Glutamatergic neuron (in vitro differentiated cells): ENCODE results near the gene CSDE1. TPM values are rescaled to one million over a fixed set of nuclear protein-coding genes. Genes with fewer than 3 reads are reported as not detected.

ENCODE experiments used
- DNase-seq: peaks from one replicate; pipeline ENCODE4 v3.0.0; 2022
- H3K27ac Mint-ChIP-seq: one replicate; pipeline ENCODE4 v1.8.0; 2020; ENCODE audit warnings: mild to moderate bottlenecking, mixed read lengths, inconsistent platforms; ENCODE audit not compliant: unreplicated experiment
- H3K27me3 Mint-ChIP-seq: one replicate; pipeline ENCODE4 v1.8.0; 2020; ENCODE audit warnings: mild to moderate bottlenecking, moderate library complexity, mixed read lengths, inconsistent platforms; ENCODE audit not compliant: unreplicated experiment
- H3K36me3 Mint-ChIP-seq: one replicate; pipeline ENCODE4 v1.8.0; 2020; ENCODE audit warnings: mild to moderate bottlenecking, mixed read lengths, inconsistent platforms; ENCODE audit not compliant: unreplicated experiment
- H3K4me1 Mint-ChIP-seq: one replicate; pipeline ENCODE4 v1.8.0; 2020; ENCODE audit warnings: mild to moderate bottlenecking, low read depth, mixed read lengths, inconsistent platforms; ENCODE audit not compliant: unreplicated experiment
- H3K4me3 Mint-ChIP-seq: one replicate; pipeline ENCODE4 v1.8.0; 2020; ENCODE audit warnings: mild to moderate bottlenecking, mixed read lengths, inconsistent platforms; ENCODE audit not compliant: unreplicated experiment
- H3K9me3 Mint-ChIP-seq: one replicate; pipeline ENCODE4 v1.8.0; 2020; ENCODE audit warnings: mild to moderate bottlenecking, moderate library complexity, mixed read lengths, inconsistent platforms; ENCODE audit not compliant: unreplicated experiment
- CTCF ChIP-seq: fragments of 200-600 bp; sonication (generic); IDR thresholded peaks from one replicate; pipeline ENCODE4 v1.5.0; 2021; ENCODE audit not compliant: partially characterized antibody, unreplicated experiment
- total RNA-seq: library from RNA; stranded (reverse); fragmentation: NEBNext Ultra II Directional; extraction: Animal tissue kit (Norgen Biotek cat#: 25700); gene quantifications from one replicate; pipeline ENCODE4 v1.2.1, GENCODE V29; 2021; ENCODE audit not compliant: unreplicated experiment

CSDE1 gene
- total RNA-seq, 1 donor from 2014 or later, result 763 TPM

- Mint-ChIP-seq H3K4me1 (no peaks in the 10 kb centered on the region), H3K4me3 (no peak overlapping the region), H3K36me3 (no peaks in the 10 kb centered on the region), H3K27ac (no peak overlapping the region), H3K27me3 (peaks cover 2% of the 10 kb centered on the region), H3K9me3 (peaks cover 2% of the 10 kb centered on the region)
- TF ChIP-seq CTCF, result no peak
- no peak for DNase-seq
Observed at GRCh38 chr1:114688526-114688925, 69.3 kb downstream of the CSDE1 start.

- Mint-ChIP-seq H3K4me3 (no peak overlapping the region), H3K27me3 (no peaks in the 10 kb centered on the region), H3K9me3 (no peaks in the 10 kb centered on the region), H3K36me3 (no peaks in the 10 kb centered on the region), H3K27ac (no peak overlapping the region), H3K4me1 (no peaks in the 10 kb centered on the region)
- no peak for DNase-seq
- TF ChIP-seq CTCF, result no peak
Observed at GRCh38 chr1:114685851-114686250, 71.9 kb downstream of the CSDE1 start.

- Mint-ChIP-seq H3K27me3 (peaks cover 3% of the 10 kb centered on the region), H3K9me3 (no peaks in the 10 kb centered on the region), H3K4me1 (no peaks in the 10 kb centered on the region), H3K4me3 (no peak overlapping the region), H3K36me3 (no peaks in the 10 kb centered on the region), H3K27ac (no peak overlapping the region)
- TF ChIP-seq CTCF, result no peak
- no peak for DNase-seq
Observed at GRCh38 chr1:114677691-114678090, 80.1 kb downstream of the CSDE1 start.

- no peak for DNase-seq
- Mint-ChIP-seq H3K27ac (no peak overlapping the region), H3K36me3 (no peaks in the 10 kb centered on the region), H3K4me1 (no peaks in the 10 kb centered on the region), H3K27me3 (peaks cover 3% of the 10 kb centered on the region), H3K4me3 (no peak overlapping the region), H3K9me3 (no peaks in the 10 kb centered on the region)
- TF ChIP-seq CTCF, result no peak
Observed at GRCh38 chr1:114676115-114676514, 81.7 kb downstream of the CSDE1 start.

- peaks cover 2% of the 10 kb centered on the region for H3K9me3 Mint-ChIP-seq
Observed at GRCh38 chr1:114671939-114672275, 85.9 kb downstream of the CSDE1 start.

More at GRCh38 chr1:114671939-114672275, 85.9 kb downstream of the CSDE1 start:
- H3K4me3 Mint-ChIP-seq, result no peak overlapping the region
- peaks cover 2% of the 10 kb centered on the region for H3K27me3 Mint-ChIP-seq
- no peak overlapping the region for H3K27ac Mint-ChIP-seq
- H3K4me1 Mint-ChIP-seq, result no peaks in the 10 kb centered on the region
- no peaks in the 10 kb centered on the region for H3K36me3 Mint-ChIP-seq
- no peak for TF ChIP-seq CTCF
- no peak for DNase-seq
